HG02970 (cell line): ENCODE measurements around the gene SAMD7.

Experiments used
- ATAC-seq: cut with Tn5 transposase; IDR thresholded peaks from one replicate; pipeline ENCODE4 v1.9.1; 2021; ENCODE audit warnings: mild to moderate bottlenecking, moderate library complexity, moderate number of reproducible peaks; ENCODE audit not compliant: unreplicated experiment, low FRiP score

Gene SAMD7, protein sequence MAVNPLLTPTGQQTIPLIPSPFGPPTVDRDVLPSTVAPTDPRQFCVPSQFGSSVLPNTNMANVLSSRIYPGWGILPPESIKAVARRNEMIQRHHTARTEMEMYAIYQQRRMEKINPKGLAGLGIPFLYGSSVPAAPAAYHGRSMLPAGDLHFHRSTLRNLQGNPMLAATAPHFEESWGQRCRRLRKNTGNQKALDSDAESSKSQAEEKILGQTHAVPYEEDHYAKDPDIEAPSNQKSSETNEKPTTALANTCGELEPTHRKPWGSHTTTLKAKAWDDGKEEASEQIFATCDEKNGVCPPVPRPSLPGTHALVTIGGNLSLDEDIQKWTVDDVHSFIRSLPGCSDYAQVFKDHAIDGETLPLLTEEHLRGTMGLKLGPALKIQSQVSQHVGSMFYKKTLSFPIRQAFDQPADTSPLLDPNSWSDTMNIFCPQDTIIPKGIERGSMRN

DNA sequence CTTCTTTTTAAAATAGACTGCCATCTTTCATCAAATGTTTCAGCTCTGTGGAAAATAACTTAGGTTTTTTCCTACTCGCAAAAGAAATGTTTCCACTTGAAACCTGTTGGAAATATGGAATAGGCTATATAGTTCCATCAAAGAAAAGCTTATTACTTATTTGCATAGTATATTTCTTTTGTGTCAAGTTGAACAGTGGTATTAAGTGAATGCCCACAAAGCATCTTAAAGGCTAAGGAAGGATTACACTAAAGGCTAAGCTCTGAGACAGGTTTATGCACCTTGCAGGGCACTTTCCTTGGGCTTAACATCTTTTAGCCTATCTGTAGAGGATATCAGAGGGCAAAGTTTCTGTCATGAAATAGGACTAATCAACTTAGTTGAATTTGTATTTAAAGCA lies at the start of gene SAMD7:
TSS of gene SAMD7 (plus strand) at position 301 of the 400 bp plus-strand sequence. CDS start 7,927 bp downstream, outside the sequence.
- no peak for ATAC-seq

DNA sequence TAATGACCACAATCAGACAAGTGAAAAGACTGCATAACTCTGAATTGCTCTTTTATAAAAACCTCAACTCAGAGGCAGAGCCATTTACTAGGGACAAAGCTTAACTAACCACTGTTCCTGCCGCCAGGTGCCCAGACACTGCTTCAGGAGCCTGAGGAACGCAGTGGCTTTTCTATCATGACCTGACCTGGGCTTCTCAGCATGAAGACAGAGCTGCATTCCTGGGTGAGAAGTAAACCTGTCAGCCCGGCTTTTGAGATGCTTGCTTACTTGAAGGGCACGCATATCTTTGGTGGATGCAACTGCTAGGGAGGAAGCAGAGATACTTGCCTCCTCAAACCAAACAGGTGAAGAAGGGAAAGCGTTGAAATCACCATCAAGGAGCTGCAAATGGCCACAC lies 49.5 kb upstream of the SAMD7 start:
- ATAC-seq, result no peak

DNA sequence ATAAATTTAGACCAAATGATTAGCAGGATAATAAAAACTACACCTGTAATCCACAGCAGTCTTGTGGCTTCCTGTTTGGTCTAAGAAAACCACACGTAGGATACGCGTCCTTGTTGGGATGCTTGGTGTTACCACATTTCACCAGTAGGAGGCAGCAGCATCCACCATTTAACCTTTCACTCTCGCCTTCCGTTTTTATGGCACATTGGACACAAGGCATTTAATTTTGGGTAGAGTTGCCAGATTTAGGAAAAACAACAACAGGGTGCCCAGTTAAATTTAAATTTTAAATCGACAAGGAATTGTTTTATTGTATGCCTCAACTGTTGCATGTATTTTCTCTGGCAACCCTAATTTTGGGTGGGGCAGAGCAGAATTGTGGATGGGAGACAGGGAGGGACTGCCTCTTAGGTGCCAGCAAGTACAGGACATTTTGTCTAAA lies 47.9 kb upstream of the SAMD7 start:
- no peak for ATAC-seq

DNA sequence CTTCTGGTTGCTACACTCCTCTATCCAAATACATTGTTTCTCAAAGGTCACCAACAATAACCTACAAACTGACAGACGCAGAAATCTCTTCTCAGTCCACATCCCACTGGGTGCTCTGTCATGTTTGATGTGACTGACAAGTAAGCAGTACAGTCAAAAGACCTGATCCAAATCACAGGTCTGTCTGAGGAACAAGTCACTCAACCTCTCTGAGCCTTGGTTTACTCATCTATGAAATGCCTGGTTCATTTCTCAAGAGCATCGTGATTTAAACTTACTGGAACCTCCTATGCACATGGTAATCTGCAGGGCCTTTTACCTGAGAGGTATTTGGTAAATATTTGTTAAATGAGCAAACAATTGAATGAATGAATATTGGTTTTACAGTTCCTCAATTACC lies 47.1 kb upstream of the SAMD7 start:
- ATAC-seq, result no peak

DNA sequence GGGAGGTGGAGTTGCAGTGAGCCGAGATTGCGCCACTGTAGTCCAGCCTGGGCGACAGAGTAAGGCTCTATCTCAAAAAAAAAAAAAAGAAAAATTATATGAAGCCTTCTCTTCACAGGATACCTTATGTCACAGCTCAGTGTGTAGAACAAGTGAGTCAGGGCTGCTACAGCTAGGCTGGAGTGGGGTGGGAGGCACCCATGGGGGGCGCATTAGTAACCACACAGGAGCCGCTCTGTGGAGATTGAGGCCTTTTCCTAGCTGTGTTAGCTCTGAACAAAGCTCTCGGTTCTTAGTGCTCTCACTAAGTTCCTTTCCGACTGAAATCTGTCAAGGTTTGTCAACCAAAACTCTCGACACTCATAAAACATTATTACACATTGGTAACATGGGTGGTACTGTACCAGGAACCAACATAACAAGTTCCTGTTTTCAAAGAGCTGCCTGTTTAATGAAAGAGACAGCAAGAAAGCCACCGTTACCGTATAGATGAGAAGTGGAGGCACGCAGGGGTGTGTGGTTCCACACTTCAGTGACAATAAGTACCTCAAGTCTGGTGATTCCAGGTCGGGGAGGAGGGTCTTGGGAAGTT lies 46.1 kb upstream of the SAMD7 start:
- no peak for ATAC-seq

DNA sequence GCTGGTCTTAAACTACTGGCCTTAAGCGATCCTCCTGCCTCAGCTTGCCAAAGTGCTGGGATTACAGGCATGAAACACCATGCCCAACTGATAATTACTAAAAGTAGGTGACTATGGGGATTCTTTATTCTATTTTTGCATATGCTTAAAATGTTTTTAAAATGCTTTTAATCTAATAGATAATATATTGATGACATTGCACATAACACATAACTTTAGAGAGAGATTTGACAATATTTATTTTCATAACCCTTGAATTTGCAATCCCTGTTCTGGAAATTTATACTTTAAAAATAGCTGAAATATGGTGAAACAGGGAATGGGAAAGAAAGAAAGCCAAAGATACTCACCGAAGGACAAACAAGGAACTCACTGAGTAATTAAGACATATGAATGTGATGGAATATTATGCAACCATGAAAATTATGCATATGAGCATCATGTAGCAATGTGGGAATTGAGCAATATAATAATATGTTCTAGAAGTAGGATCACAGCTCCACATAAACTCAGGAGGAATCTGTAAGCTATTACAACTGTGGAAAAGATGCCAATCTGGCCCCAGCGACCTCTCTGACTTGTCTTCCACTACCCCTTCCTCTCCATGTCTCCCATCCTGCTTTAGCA lies 43.7 kb upstream of the SAMD7 start:
- no peak for ATAC-seq

DNA sequence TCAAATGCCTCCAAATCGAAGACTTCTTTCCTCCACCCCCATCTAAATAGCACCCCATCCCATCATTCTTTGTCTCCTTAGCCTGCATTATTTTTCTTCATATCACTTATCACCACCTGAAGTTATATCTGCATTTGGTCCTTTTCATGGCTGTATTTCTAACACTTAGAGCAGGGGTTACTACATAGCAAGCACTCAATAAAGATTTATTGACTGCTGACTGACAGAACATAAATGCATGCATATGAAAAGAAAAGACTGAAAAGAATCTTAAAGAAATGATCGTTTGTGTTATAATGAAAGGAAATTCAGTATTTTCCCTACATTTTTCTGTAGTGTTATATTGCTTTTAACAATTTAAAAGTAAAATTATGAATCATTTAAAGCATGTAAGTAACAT lies 43.0 kb upstream of the SAMD7 start:
- no peak for ATAC-seq

DNA sequence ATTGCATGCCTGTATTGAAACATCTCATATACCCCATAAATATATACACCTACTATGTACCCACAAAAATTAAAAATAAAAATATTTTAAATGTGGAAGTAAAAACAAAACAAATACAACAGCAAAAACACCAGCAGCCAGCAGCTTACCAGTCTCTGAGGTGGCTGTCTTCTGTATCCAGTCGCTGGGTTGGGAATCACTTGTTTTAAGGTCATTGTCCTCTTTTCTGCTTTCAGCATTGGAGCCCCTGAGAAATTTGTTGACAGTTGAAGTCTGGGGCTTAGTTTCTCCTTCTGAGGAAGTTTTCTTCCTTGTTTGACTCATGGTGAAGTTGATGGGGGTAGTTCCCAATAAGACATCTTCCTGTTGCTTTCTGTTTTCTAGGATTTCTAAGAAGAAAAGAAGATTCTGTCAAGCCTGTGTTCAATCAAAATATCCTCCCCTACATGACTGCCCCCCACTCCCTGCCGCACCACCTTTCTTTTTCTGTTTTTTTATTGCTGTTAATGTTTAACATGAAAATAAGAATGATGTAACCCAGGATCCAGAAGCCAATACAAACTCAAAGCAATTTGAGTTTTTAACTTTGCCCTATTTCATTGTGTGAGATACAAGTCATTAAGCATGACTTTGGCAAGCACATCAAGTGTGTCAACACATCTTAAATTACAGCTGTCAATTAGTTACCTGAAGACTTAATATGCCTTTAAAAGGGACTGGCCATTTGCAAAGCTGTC lies 41.7 kb upstream of the SAMD7 start, which contains the start of gene LRRC31:
TSS of gene LRRC31 (minus strand) at position 452 of the 737 bp plus-strand sequence. CDS start at position 324, 128 bp downstream.
- no peak for ATAC-seq

DNA sequence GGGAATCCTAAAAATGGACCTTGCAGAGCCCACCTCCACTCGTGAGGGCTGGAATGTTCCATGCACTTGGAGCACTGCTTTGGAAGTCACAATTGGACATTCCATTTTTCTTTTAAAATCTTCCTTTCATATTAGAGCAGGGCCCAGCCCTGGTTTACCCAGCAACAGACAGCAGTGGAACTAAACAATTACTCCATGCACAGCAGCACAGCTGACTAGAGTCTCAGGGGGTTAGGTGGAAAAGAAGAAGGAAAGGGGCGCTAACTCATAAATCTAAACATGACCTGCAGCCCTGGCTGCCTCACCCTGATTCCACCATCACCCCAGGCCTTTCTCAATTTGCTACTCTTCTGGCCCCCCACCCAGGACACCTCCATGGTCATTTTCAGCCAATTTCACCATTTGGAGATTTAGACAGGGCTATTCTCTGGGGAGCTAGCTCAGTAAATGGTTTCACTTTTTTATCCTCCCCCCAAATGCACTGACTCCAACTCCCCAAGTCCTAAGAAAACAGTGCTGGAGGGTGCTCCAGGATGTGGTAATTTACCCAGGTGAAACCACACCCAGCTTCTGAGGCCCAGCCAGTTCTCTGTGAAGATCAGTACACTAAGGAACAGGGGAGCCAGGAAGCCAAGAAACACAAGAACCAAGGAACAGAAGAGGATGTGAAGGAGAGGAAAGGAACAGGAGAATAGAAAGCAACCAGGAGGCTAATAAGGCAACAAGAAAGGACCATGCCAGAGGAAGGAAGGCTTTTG lies 40.1 kb upstream of the SAMD7 start:
- ATAC-seq, result no peak

DNA sequence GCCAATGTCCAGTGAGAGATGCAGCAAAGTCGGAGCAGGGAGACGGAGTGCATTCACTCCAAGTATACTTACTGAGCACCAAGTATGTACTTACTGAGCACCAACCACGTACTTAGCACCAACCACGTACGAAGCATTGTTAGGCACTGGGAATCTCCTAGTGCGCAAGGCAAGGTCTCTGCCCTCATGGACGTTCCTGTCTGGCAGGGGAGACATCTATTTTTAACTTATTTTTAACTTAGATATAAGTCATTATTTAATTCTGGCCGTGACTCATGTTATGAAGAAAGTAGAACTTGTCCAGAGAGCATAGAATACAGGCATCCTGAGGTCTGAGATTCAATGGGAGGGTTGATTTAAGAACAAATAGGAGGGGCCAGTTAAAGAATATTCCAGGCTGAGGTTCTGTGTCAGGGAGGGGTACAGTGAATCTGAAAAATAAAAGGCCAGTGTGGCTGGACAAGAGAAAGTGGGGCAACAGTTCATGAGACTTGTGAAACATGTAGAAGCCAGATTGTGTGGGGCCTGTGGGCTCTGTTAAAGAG lies 32.3 kb upstream of the SAMD7 start:
- no peak for ATAC-seq

DNA sequence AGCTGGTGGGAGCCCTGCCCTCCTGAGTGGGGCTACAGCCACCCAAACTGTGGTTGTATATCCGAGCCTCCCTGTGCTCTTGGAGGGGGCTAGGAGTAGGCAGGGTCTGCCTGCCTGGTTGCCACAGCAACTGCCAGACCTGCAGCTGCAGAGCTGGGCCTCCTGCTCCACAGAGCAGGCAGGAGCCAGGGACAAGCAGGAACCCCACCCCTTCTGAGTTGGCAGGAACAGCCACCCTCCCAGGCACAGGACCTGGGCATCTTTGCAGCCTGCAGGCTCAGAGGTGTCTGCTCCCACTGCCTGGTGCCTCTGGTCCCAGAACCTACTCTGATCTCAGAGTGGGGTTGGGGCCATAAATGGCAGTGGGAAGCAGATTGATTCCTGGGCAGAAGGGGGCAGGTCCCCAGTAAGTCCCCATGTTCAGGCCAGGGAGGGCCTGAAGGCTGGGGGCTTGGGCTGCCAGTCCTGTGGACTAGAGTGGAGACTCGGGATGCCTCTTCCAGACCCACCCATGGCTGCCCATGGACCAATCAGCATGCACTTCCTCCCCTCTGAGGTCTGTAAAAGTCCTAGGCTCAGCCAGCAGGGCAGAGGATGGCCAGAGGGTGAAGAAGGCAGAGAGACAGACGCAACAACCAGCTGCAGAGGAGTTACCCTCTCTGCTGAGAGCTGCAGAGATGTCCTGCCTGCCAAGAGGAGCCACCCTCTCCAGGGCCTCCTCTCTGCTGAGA lies 31.4 kb upstream of the SAMD7 start:
- ATAC-seq, result no peak

DNA sequence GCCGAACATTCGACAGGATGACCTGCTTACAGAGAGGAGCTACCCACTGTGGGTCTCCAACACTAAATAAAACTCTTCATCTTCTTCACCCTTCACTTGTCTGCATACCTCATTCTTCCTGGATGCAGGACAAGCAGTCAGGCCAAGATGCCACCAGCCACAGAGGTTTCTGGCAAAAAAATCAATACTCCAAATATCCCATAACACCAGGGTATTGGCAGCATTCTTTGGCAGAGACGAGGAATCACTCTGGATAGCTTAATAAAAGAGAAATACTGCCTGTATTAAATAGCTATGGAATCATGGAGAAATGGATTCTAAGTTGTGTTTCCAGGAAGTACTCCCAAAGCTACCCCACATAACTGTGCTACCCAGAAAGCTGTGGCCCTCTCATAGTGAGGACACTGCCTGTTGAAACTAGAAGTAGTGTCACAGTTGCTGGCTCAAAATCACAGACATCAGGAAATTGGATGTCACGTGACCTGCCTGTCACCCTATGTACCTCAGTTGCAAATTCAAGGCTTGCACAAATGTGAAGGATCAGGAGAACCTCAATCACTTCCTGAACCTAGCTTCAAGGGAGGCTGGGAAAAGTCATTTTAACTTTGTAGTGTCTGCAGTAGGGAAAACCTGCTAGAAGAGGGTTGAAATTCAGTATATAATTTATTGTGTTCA lies 30.7 kb upstream of the SAMD7 start:
- no peak for ATAC-seq

DNA sequence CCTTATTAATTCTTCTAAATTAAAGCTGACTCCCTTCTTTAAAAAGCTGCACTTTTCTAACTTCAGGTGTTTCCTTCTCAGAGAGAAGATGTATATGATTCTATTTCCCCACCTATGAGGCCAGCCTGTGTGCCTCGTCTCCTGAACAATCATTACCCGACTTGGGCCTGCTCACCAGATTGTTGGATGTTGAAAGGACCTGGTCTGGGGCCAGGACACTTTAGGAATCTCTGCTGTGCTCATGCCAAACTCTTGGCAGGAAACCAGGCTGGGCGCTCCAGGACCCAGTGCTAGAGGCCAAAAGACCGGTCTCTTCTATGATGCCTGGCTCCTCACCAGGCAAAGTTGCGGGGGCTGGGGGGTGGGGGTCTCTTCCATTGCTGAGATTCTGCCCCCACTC lies 24.7 kb upstream of the SAMD7 start:
- no peak for ATAC-seq

DNA sequence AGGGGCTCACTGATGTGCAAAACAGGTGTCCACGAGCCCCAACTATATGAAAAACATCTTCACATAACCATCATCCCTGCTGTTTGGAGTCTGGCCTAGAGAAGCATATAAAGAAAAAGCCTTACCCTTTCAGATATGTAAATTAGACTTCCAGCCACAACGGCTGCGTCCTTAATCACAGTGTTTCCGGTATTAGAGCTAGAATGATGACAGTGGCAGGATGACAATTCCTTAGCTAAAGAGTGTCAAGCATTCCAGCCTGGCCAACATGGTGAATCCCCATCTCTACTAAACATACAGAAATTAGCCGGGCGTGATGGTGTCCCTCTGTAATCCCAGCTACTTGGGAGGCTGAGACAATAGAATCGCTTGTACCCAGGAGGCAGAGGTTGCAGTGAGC lies 19.5 kb upstream of the SAMD7 start:
- no peak for ATAC-seq

DNA sequence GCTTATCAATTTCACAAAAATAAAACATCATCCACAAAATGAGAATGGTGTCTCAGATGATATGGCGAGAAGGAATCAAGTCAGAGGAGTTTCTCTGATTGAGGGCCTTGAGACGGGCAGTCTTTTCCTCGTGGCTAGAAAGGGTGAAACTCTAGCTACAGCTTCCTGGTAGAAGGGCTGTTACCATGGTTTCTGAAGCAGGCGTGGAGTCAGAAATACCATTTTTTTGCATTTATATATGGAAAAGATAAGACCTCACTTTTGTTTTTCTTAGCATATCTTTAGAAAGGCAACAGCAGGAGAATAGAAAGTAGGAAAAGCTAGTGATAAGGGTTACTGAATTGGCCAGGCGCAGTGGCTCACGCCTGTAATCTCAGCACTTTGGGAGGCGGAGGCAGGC lies 17.3 kb upstream of the SAMD7 start:
- no peak for ATAC-seq

DNA sequence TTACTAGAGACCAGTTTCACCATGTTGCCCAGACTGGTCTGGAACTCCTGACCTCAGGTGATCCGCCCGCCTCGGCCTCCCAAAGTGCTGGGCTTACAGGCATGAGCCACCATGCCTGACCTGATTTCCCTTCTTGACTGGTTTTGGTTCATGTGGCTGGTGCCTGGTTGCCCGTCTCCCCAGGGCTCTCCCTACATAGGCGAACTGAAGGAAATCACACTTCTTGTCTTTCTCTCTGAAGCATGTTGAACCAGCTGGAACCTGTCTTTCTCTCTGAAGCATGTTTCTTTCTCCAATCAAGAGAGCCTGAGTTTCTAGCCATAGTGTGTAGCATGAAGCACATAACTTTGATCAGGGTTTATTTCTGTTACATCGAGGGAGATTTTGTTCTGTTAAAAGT lies 16.3 kb upstream of the SAMD7 start:
- ATAC-seq, result no peak

DNA sequence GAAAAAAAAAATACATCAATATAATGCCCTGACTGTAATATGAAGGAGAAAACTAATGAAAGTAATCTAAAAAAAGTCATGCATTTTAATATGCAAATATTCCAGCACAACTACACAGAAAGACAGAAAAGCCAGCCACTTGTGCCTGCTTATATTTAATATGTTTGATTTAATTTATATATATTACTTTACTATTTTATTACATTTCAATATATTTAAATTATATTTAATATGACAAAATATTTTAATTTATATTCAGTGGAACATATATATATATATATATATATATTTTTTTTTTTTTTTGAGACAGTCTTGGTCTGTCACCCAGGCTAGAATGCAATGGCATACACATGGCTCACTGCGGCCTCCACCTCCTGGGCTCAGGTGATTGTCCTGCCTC lies 14.1 kb upstream of the SAMD7 start:
- ATAC-seq, result no peak

DNA sequence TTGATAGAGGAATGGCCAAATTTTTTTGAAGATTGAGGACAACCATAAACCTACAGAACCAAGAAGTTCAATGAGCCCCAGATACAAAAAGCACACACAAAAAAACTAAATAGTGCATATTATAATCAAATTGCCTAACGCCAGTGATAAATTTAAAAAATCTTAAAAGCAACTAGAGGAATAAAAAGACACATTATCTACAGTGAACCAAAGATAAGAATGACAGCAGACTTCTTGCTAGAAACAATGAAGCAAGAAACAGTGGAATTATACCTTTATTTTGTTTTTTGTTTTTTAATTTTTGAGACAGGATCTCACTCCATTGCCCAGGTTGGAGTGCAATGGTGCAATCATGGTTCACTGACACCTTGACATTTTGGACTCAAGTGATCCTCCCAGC lies 9.9 kb upstream of the SAMD7 start:
- ATAC-seq, result no peak

DNA sequence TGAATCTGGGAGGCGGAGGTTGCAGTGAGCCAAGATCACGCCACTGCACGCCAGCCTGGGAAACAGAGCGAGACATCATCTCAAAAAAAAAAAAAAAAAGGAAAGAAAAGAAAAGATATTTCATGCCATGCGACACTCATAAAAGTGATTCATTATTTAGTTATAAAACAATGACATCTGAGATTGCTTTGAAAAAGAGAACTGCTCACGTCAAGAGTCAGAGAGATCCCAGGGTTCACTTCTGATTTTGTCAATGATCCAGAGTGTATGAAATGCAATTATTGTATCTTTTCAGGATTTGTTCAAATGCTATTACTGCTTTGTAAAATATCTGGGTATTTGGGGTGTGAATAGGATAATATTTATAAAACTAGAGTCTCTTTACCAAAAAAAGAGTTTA lies 6.0 kb upstream of the SAMD7 start:
- ATAC-seq, result no peak
